ENCODE measurements around the gene ST7L. TPM values are rescaled to one million over a fixed set of nuclear protein-coding genes. Genes with fewer than 3 reads are reported as not detected.

Gene ST7L
- polyA plus RNA-seq, 1 donor = 13.1 TPM

GRCh38 chr1:112618114-112618720 is 724 bp downstream of the ST7L start:
- DNase-seq (ENCODE audit: low read depth) = no peak

GRCh38 chr1:112614460-112615065 is 4.4 kb downstream of the ST7L start:
- DNase-seq (ENCODE audit: low read depth) = no peak

- no peak for DNase-seq (ENCODE audit: low read depth)
Measured at GRCh38 chr1:112605633-112606327, 13.2 kb downstream of the ST7L start.

- no peak for DNase-seq (ENCODE audit: low read depth)
Measured at GRCh38 chr1:112603541-112603940, 15.4 kb downstream of the ST7L start.

GRCh38 chr1:112603012-112603411 is 15.9 kb downstream of the ST7L start:
- DNase-seq (ENCODE audit: low read depth) = no peak

GRCh38 chr1:112599477-112599876 is 19.5 kb downstream of the ST7L start:
- DNase-seq (ENCODE audit: low read depth) = no peak

- DNase-seq (ENCODE audit: low read depth) = no peak
Measured at GRCh38 chr1:112594208-112594876, 24.6 kb downstream of the ST7L start.

- no peak for DNase-seq (ENCODE audit: low read depth)
Measured at GRCh38 chr1:112589766-112590165, 29.2 kb downstream of the ST7L start.

GRCh38 chr1:112583366-112583765 is 35.6 kb downstream of the ST7L start:
- DNase-seq (ENCODE audit: low read depth) = no peak

- no peak for DNase-seq (ENCODE audit: low read depth)
Measured at GRCh38 chr1:112581586-112582192, 37.3 kb downstream of the ST7L start.

- no peak for DNase-seq (ENCODE audit: low read depth)
Measured at GRCh38 chr1:112579801-112580510, 39.0 kb downstream of the ST7L start.

- DNase-seq (ENCODE audit: low read depth) = no peak
Measured at GRCh38 chr1:112576240-112576639, 42.7 kb downstream of the ST7L start.

- no peak for DNase-seq (ENCODE audit: low read depth)
Measured at GRCh38 chr1:112575154-112575804, 43.7 kb downstream of the ST7L start.

GRCh38 chr1:112565800-112566199 is 53.1 kb downstream of the ST7L start:
- DNase-seq (ENCODE audit: low read depth) = no peak

GRCh38 chr1:112564081-112564480 is 54.9 kb downstream of the ST7L start:
- no peak for DNase-seq (ENCODE audit: low read depth)

- no peak for DNase-seq (ENCODE audit: low read depth)
Measured at GRCh38 chr1:112563341-112563740, 55.6 kb downstream of the ST7L start.

GRCh38 chr1:112558634-112559033 is 60.3 kb downstream of the ST7L start:
- DNase-seq (ENCODE audit: low read depth) = no peak

GRCh38 chr1:112557385-112557784 is 61.6 kb downstream of the ST7L start:
- DNase-seq (ENCODE audit: low read depth) = no peak

- no peak for DNase-seq (ENCODE audit: low read depth)
Measured at GRCh38 chr1:112554411-112554810, 64.5 kb downstream of the ST7L start.

- DNase-seq (ENCODE audit: low read depth) = no peak
Measured at GRCh38 chr1:112549590-112549989, 69.4 kb downstream of the ST7L start.

- DNase-seq (ENCODE audit: low read depth) = no peak
Measured at GRCh38 chr1:112548547-112548946, 70.4 kb downstream of the ST7L start.
